ENCODE results near the gene ATAD3B.
"Not testable (repeated sequence)": the region's sequence is repeated elsewhere in the genome, so short reads cannot be mapped to it uniquely, and the experiment has no call there.

ATAD3B gene

DNA sequence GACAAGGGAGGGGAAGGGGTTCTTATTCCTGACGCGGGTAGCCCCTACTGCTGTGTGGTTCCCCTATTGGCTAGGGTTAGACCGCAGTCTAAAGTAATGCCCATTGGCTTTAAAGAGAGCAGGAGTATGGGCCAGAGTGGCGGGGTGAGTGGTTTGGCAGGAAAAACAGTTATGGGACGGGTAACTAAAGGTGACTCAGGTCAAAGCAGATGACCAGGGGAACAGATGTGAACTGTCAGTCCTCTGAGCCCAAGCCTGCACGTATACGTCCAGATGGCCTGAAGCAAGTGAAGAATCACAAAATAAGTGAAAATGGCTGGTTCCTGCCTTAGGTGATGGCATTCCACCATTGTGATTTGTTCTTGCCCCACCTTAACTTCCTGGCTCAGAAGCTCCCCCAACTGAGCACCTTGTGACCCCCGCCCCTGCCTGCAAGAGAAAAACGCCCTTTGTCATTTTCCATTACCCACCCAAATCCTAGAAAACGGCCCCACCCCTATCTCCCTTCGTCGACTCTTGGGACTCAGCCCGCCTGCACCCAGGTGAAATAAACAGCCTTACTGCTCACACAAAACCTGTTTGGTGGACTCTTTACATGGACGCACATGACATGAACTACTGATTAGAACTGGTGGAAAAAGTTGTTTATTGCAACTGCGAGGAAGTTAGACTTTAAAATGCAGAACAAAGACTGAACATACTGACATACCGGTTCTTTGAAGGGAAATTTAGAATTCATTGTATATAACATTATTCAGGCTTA is 758 bp upstream of the ATAD3B start:
- TF ChIP-seq, protein P1, sequence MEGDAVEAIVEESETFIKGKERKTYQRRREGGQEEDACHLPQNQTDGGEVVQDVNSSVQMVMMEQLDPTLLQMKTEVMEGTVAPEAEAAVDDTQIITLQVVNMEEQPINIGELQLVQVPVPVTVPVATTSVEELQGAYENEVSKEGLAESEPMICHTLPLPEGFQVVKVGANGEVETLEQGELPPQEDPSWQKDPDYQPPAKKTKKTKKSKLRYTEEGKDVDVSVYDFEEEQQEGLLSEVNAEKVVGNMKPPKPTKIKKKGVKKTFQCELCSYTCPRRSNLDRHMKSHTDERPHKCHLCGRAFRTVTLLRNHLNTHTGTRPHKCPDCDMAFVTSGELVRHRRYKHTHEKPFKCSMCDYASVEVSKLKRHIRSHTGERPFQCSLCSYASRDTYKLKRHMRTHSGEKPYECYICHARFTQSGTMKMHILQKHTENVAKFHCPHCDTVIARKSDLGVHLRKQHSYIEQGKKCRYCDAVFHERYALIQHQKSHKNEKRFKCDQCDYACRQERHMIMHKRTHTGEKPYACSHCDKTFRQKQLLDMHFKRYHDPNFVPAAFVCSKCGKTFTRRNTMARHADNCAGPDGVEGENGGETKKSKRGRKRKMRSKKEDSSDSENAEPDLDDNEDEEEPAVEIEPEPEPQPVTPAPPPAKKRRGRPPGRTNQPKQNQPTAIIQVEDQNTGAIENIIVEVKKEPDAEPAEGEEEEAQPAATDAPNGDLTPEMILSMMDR (IDR thresholded peaks at IDR 0.05; ENCODE audit: low read length, missing control alignments), result no peak
- no peak for DNase-seq (ENCODE audit: low read depth)

DNA sequence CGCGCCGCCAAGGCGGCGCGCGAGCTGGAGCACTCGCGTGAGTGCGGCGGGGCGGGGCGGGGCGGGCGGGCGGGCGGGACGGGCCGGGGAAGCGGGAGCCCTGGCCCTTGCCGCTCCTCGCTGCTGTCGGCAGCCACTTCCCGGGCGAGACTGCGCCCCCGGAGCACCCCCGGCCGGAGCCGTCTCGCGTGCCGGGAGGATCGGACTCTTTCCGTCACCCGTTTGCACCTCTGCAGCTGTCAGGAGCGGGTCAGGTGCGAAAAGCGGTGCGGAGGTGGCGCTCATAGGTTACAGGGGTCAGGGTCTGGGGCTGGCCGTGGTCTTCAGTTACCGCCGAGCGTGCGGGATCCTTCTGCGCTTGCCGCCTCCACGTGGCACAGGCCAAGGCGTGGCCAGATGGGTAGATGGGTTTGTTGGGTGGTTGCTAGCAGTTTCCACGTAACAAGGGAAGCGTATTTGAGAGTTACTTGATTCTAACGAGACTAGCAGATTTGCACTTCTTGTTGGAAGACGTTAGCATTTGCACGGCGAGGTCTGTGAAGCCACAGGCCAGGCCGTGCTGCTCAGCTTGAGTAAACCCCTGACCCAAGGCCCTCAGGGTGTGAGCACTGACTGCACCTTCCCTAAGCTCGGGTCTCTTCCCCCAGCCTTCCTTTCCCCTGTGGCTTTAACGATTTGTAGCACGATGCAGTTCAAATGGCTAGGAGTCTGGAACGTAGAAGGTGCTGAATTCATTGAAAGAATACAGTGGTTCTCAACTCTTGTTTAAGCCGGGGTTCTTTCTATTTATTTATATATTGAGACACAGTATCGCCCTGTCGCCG is 700 bp downstream of the ATAD3B start:
- not testable (repeated sequence) for DNase-seq (ENCODE audit: low read depth)
- peak overlapping the region; percentile 86 for H3K4me3 ChIP-seq (replicated peaks; ENCODE audit: low read depth, low read length)

More for the DNA sequence above, 758 bp upstream of the ATAD3B start:
- peak overlapping the region; percentile 86 for H3K4me3 ChIP-seq (replicated peaks; ENCODE audit: low read depth, low read length)

DNA sequence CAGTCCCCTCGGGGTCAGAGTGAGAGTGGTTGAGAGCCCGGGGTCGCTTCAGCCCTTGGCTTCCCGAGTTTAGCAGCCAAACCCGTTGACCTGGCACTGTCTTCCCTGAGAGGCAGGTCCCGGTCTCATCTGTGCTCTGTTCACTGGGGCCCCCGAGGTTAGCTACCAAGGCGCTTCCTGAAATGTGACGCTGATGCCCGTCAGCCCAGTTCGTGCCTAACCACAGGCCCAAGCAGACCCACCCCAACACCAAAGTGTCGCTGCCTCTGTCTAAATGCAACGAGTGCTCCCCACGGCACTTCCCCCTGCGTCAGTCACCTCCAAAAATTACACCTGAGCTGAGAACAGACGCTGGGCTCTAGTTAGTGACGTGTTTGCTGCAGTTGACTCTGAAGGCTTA is 4.4 kb downstream of the ATAD3B start:
- DNase-seq (ENCODE audit: low read depth), result not testable (repeated sequence)

DNA sequence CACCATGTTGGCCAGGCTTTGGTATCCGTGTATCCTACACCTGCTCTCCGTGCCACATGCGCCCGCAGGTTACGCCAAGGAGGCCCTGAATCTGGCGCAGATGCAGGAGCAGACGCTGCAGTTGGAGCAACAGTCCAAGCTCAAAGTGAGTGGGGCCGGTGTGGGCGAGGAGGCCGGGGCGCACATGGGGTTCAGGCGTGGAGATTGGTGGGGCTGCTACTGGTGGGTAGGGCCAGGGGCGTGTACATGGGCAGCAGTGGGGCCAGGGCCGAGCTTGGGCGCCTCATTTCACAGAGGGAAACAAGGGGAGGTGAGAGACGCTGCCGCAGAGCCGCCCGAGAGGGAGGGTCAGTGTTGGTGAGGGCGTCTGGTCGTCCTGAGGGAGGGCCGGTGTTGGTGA is 5.6 kb downstream of the ATAD3B start:
- TF ChIP-seq, protein P1 (IDR thresholded peaks at IDR 0.05; ENCODE audit: low read length, missing control alignments), result no peak
- no peak overlapping the region for H3K4me3 ChIP-seq (replicated peaks; ENCODE audit: low read depth, low read length)
- DNase-seq (ENCODE audit: low read depth), result no peak

More for the DNA sequence above, 4.4 kb downstream of the ATAD3B start:
- H3K4me3 ChIP-seq (replicated peaks; ENCODE audit: low read depth, low read length), result not testable (repeated sequence)

DNA sequence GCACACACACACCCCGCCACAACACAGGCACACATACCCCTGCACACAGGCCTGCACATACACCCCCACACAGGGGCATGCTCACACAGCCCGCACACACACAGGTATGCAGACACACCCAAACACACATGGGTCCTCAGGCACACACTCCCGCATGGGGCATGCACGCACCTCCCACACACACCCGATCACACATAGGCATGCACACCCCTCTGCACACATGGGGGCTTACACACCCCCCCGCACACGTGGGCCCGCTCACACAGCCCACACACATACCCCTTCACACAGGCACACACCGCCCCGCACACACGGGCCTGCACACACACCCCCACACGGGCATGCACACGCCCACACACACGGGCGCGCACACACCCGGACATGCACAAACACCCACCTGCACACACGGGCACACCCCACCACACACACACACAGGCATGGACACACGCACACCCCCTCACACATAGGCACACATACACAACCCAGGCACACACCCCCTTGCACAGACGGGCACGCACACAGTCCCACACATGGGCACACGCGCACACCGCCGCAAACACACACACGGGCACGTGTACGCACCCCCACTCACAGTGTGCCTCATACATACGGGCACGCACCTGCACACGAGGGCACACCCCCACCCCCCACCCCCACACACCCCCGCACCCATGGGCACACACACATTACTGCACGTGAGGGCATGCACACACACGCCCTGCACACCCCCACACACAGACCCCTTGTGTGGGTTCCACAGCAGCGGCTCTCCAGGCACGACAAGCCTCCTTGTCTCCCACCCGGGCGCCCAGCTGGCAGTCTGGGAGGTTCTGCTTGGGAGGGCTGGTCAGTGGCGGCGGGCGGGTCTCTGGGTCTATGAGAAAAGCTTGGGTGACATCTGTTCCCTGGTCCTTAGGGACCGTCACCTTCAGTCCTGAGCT is 8.3 kb downstream of the ATAD3B start:
- DNase-seq (ENCODE audit: low read depth), result no peak
- TF ChIP-seq, protein P1 (IDR thresholded peaks at IDR 0.05; ENCODE audit: low read length, missing control alignments), result no peak
- no peak overlapping the region for H3K4me3 ChIP-seq (replicated peaks; ENCODE audit: low read depth, low read length)

DNA sequence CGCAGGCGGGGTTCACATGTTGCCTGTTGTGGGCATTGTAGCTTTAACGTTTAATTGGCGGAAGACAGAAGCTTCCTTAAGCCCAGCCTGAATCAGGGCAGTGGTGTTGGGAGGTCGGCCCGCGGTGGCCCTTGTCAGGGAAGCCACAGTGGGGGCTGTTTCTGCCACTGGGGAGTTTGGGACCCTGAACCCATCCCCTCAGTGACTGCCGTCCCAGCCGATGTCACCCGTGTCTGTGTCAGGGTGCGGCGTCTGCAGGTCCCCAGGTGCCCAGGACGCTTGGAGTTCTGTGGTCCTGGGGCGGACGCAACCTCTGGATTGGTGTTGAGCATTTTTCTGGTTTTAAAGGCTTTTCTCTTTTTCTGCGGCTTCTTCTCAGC is 8.9 kb downstream of the ATAD3B start:
- H3K4me3 ChIP-seq (replicated peaks; ENCODE audit: low read depth, low read length); DNase-seq (ENCODE audit: low read depth): not testable (repeated sequence)

DNA sequence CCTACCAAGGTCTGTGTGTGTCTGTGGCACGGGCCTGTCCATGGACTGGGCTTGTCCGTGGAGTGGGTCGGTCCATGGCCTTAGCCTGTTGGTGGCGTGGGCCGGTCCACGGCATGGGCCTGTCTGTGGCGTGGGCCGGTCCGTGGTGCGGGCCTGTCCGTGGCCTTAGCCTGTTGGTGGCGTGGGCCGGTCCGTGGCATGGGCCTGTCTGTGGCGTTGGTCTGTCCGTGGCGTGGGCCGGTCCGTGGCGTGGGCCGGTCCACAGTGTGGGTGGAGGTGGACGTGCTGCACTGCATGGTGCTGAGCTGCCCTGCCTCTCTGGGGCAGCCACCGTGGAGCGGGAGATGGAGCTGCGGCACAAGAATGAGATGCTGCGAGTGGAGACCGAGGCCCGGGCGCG is 10.2 kb downstream of the ATAD3B start:
- not testable (repeated sequence) for H3K4me3 ChIP-seq (replicated peaks; ENCODE audit: low read depth, low read length); DNase-seq (ENCODE audit: low read depth)

DNA sequence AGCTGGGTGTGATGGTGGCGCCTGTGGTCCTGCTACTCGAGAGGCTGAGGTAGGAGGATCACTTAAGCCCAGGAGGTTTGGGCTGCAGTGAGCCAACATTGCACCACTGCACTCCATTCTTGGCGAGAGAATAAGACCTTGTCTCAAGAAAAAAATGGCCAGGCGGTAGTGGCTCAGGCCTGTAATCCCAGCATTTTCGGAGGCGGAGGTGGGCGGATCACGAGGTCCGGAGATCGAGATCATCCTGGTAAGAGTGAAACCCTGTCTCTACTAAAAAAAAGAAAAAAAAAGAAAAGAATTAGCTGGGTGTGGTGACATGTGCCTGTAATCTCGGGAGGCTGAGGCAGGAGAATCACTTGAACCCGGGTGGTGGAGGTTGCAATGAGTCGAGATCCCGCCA is 11.3 kb downstream of the ATAD3B start:
- no peak for DNase-seq (ENCODE audit: low read depth)
- TF ChIP-seq, protein P1 (IDR thresholded peaks at IDR 0.05; ENCODE audit: low read length, missing control alignments), result no peak

More for the DNA sequence above, 11.3 kb downstream of the ATAD3B start:
- no peak overlapping the region for H3K4me3 ChIP-seq (replicated peaks; ENCODE audit: low read depth, low read length)
